Skin of body (tissue), 2 donors: ENCODE results near the gene HYCC2. TPM values are rescaled to one million over a fixed set of nuclear protein-coding genes. Genes with fewer than 3 reads are reported as not detected.

ENCODE experiments used
- small RNA-seq: library from RNA; depleted of rRNA; stranded (forward); fragments of <200 nt; gene quantifications from one replicate; pipeline ENCODE3, GENCODE V24; 2014; ENCODE audit warnings: low replicate concordance
- total RNA-seq: library from RNA; depleted of rRNA; stranded (reverse); fragments of >200 nt; gene quantifications from one replicate; pipeline ENCODE4 v1.2.3, GENCODE V29; 2014

Gene HYCC2
- total RNA-seq, 1 donor from 2014 or later: 21.6 TPM

Small RNA genes within 50 kb of the gene (small RNA-seq; reads per million reads assigned to genes)
- gene RNU6-1206P: not detected

Other genes with a start within 250 kb of the HYCC2 start
- 215 TPM for gene CLK1, start 207.0 kb downstream of the HYCC2 start, total RNA-seq
- gene PPIL3, start 182.6 kb downstream of the HYCC2 start, total RNA-seq: 52.4 TPM
- gene NIF3L1, start 182.3 kb downstream of the HYCC2 start, total RNA-seq: 18.9 TPM
- 20.4 TPM for gene ORC2, start 108.0 kb downstream of the HYCC2 start, total RNA-seq
- 46.4 TPM for gene NDUFB3, start 330 bp upstream of the HYCC2 start, total RNA-seq
- 115 TPM for gene CFLAR, start 44.5 kb upstream of the HYCC2 start, total RNA-seq
- gene CASP10, start 111.5 kb upstream of the HYCC2 start, total RNA-seq: 11.7 TPM
- gene CASP8, start 188.9 kb upstream of the HYCC2 start, total RNA-seq: 17.0 TPM